H1 (cell line): ENCODE data around the gene PPIF. TPM values are rescaled to one million over a fixed set of nuclear protein-coding genes. Genes with fewer than 3 reads are reported as not detected.

Experiments used
- ATF3 ChIP-seq: IDR thresholded peaks from 2 replicates; pipeline ENCODE4 v1.6.1; 2011; ENCODE audit warnings: low read depth, mild to moderate bottlenecking, low read length; ENCODE audit not compliant: insufficient read depth
- KDM5A ChIP-seq: fragments of 200-600 bp; IDR thresholded peaks from 2 replicates; pipeline ENCODE4 v1.7.1; 2012; ENCODE audit warnings: mild to moderate bottlenecking, low read length, inconsistent platforms, mixed read lengths
- polyA plus RNA-seq, 7 experiments: library from polyadenylated mRNA; depleted of rRNA in 3 of 7; stranded (reverse) in 5 of 7; unstranded in 2 of 7; fragments of >200 nt in 5 of 7; fragments of 200-250 nt in 2 of 7; gene quantifications; 1 replicate in 5 of 7; 2 replicates in 1 of 7; 4 replicates in 1 of 7; pipeline versions ENCODE4 v1.2.1 to v1.2.3, GENCODE V29; 2011 to 2013; ENCODE audit warnings: missing spikeins in 2 of 7, mixed read lengths in 2 of 7
- total RNA-seq: library from RNA; stranded (reverse); fragmentation: NEBNext Ultra II Directional; extraction: Animal tissue kit (Norgen Biotek cat#: 25700); gene quantifications from 2 replicates; pipeline ENCODE4 v1.2.1, GENCODE V29; 2021

PPIF gene
- total and polyA plus RNA-seq, 2 of the 8 experiments (the other 6 are each of a cell fraction or from before 2014, with no cell fraction given) = 70.2 to 77.6 TPM

GRCh38 chr10:79323602-79324001 lies 23.7 kb upstream of the PPIF start (continued):
- TF ChIP-seq ATF3 (no peak), KDM5A (no peak)
